T-helper 1 cell treated with Interleukin-12 subunit alpha and Interleukin-12 subunit beta and Interleukin-4 antibody, amounts not matched to agents 30 μg/mL and 1 μg/mL, for 36 hours (primary cell): Measurements from ENCODE around the gene TAS1R3.

ENCODE experiments used
- H3K27ac Mint-ChIP-seq: one replicate; pipeline ENCODE4 v1.8.0; 2021; ENCODE audit warnings: mild to moderate bottlenecking, mixed read lengths
- H3K27me3 Mint-ChIP-seq: one replicate; pipeline ENCODE4 v1.8.0; 2021; ENCODE audit warnings: low read depth, mixed read lengths
- H3K36me3 Mint-ChIP-seq: one replicate; pipeline ENCODE4 v1.8.0; 2021; ENCODE audit warnings: low read depth, mixed read lengths
- H3K4me1 Mint-ChIP-seq: one replicate; pipeline ENCODE4 v1.8.0; 2021; ENCODE audit warnings: low read depth, mixed read lengths
- H3K4me3 Mint-ChIP-seq: one replicate; pipeline ENCODE4 v1.8.0; 2021; ENCODE audit warnings: mild to moderate bottlenecking, moderate library complexity, mixed read lengths
- H3K9me3 Mint-ChIP-seq: one replicate; pipeline ENCODE4 v1.8.0; 2021; ENCODE audit warnings: mixed read lengths

Gene TAS1R3

DNA sequence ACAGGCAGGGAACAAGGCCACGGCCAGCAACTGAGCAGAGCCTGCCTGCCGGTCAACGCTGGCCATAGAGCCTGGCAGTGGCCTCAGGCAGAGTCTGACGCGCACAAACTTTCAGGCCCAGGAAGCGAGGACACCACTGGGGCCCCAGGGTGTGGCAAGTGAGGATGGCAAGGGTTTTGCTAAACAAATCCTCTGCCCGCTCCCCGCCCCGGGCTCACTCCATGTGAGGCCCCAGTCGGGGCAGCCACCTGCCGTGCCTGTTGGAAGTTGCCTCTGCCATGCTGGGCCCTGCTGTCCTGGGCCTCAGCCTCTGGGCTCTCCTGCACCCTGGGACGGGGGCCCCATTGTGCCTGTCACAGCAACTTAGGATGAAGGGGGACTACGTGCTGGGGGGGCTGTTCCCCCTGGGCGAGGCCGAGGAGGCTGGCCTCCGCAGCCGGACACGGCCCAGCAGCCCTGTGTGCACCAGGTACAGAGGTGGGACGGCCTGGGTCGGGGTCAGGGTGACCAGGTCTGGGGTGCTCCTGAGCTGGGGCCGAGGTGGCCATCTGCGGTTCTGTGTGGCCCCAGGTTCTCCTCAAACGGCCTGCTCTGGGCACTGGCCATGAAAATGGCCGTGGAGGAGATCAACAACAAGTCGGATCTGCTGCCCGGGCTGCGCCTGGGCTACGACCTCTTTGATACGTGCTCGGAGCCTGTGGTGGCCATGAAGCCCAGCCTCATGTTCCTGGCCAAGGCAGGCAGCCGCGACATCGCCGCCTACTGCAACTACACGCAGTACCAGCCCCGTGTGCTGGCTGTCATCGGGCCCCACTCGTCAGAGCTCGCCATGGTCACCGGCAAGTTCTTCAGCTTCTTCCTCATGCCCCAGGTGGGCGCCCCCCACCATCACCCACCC lies at the start of gene TAS1R3:
Gene TAS1R3, plus strand, starts transcription at position 213 of the 898 bp plus-strand sequence. Its CDS starts 66 bp downstream, at position 279.
- H3K36me3 Mint-ChIP-seq, result peaks cover 3% of the 10 kb centered on the region
- no peaks in the 10 kb centered on the region for H3K9me3 Mint-ChIP-seq
- H3K27me3 Mint-ChIP-seq, result no peaks in the 10 kb centered on the region
- H3K4me1 Mint-ChIP-seq, result peaks cover 3% of the 10 kb centered on the region
- no peak within 1 kb of the TSS for H3K4me3 Mint-ChIP-seq
- H3K27ac Mint-ChIP-seq, result no peak within 1 kb of the TSS

DNA sequence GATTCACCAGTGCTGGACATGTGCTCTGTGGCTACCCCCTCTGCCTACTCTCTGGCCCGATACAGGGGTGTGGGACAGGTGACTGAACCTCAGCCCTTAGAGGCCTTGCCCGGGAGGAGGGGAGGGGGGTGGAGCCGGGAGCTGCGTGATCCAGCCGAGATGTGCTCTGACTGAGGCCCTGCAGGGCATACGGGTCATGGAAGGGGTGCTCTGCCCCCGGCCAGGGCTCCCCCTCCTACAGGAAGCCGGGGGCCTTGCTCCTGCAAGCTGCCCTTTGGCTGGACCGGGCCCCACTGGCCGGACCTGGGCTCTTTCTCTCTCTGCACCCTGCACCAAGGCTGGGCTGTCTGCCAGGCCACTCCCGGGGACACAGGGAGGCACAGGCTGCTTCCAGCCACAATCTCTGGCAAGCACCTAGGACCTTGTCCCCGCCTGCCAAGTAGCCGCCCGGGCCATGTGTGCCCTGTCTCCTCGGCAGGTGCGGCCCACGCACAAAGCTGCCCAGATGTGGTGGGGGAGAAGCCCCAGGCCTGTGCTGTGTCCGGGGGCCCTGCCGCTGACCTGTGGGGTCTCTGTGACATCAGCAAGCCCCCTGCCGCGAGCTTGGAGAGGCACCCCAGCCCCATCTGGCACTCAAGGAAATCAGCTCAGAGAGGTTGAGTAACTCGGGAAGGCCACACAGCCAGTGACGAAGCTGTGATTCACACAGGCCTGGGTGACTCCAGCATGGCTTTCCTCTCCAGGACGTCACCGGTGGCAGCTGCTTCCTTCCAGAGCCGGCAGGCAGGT lies 49.4 kb upstream of the TAS1R3 start:
- Mint-ChIP-seq H3K4me1 (no peaks in the 10 kb centered on the region), H3K27me3 (no peaks in the 10 kb centered on the region), H3K36me3 (no peaks in the 10 kb centered on the region), H3K9me3 (no peaks in the 10 kb centered on the region), H3K4me3 (no peak overlapping the region), H3K27ac (no peak overlapping the region)

DNA sequence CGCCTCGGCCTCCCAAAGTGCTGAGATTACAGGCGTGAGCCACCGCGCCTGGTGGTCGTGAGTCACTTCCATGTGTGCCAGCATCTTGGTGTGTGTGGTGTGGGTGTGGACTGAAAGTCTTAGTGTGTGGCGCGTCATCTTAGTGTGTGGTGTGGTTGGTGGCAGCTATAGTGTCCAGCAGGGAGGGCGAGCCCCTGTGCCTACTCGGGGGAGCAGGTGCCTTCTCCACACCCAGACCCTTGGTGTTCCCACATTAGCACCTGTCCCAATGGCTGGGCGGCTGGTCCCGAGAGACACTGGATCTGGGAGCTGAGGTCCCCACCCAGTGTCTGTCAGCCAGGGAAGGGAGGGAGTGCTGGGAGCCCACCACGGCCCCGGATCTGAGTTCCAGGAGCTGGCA lies 48.1 kb upstream of the TAS1R3 start:
- Mint-ChIP-seq H3K4me3 (no peak overlapping the region), H3K9me3 (no peaks in the 10 kb centered on the region), H3K4me1 (no peaks in the 10 kb centered on the region), H3K27ac (no peak overlapping the region), H3K36me3 (no peaks in the 10 kb centered on the region), H3K27me3 (no peaks in the 10 kb centered on the region)

DNA sequence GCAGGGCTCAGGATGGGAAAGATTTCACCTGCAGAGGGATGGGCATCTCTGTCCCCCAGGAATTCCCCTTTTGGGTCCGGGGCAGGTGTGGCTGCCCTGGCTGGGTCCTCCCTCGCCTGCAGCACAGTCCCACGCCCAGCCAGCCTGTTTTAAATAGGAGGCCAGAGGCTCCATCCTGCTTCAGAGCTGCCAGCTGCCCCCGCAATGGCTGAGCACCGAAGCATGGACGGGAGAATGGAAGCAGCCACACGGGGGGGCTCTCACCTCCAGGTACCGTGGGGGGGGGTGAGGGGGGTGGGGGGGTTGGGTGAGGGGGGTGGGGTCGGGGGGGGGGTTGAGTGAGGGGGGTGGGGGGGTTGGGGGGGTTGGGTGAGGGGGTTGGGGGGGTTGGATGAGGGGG lies 47.3 kb upstream of the TAS1R3 start:
- H3K4me1 Mint-ChIP-seq, result no peaks in the 10 kb centered on the region
- no peaks in the 10 kb centered on the region for H3K9me3 Mint-ChIP-seq
- no peaks in the 10 kb centered on the region for H3K27me3 Mint-ChIP-seq
- no peaks in the 10 kb centered on the region for H3K36me3 Mint-ChIP-seq
- H3K27ac Mint-ChIP-seq, result no peak overlapping the region
- H3K4me3 Mint-ChIP-seq, result no peak overlapping the region

DNA sequence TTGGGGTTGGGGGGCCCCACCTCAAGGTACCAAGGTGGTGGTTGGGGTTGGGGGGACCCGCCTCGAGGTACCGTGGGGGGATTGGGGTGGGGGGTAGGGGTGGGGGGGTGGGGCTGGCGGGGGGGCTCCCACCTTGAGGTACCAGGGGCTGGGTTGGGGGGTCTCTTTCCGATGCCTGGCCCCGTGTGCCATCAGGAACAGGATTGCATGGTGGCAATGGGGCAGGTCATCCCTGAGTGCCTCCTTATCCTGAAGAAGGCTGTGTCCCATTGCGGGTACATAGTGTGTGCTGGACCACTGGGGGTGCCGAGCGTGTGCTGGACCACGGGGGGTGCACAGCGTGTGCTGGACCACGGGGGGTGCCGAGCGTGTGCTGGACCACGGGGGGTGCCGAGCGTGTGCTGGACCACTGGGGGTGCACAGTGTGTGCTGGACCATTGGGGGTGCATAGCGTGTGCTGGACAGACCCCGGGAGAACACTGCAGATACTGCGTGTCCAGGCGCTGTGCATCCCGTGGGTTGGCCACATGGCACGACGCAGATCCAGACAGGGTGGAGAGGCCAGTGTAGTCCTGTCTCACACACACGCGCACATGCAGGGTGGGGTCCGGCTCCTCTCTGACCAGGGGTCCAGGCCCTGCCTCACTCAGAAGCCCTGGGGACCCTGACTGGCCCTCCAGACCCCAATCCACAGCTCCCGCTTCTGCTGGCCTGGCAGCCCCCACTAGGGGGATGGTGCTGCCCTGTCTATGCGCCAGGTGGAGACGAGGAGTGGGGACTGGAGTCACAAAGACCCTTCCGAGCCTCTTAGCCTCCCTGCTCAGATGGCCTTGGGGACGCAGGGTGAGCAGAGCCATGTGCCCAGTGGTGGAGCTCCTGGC lies 46.6 kb upstream of the TAS1R3 start:
- H3K36me3 Mint-ChIP-seq, result no peaks in the 10 kb centered on the region
- H3K27ac Mint-ChIP-seq, result no peak overlapping the region
- no peaks in the 10 kb centered on the region for H3K27me3 Mint-ChIP-seq
- H3K4me3 Mint-ChIP-seq, result no peak overlapping the region
- H3K9me3 Mint-ChIP-seq, result no peaks in the 10 kb centered on the region
- no peaks in the 10 kb centered on the region for H3K4me1 Mint-ChIP-seq

DNA sequence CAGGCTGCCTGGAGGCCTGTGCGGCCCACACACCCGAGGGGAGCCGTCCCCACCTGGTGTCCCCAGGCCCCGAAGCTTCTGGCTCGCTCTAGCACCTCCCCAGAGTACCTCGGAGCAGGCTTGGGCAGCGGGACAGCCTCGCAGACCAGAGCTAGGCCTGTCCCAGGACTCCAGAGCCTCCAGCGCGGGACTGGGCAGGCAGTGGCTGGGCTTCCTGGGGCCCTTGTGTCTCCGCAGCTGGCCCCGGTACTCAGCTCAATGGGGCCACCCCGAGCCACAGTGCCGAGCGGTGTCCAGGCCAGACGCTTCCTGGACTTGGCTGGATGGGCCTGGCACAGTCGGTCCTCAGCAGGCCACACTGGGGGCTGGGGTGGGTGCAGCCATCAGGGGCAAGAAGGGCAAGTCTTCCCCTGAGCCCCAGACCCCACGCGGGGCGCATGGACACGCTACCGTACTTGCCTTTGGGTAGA lies 45.9 kb upstream of the TAS1R3 start:
- Mint-ChIP-seq H3K9me3 (no peaks in the 10 kb centered on the region), H3K4me1 (no peaks in the 10 kb centered on the region), H3K27me3 (no peaks in the 10 kb centered on the region), H3K36me3 (no peaks in the 10 kb centered on the region), H3K4me3 (no peak overlapping the region), H3K27ac (no peak overlapping the region)

DNA sequence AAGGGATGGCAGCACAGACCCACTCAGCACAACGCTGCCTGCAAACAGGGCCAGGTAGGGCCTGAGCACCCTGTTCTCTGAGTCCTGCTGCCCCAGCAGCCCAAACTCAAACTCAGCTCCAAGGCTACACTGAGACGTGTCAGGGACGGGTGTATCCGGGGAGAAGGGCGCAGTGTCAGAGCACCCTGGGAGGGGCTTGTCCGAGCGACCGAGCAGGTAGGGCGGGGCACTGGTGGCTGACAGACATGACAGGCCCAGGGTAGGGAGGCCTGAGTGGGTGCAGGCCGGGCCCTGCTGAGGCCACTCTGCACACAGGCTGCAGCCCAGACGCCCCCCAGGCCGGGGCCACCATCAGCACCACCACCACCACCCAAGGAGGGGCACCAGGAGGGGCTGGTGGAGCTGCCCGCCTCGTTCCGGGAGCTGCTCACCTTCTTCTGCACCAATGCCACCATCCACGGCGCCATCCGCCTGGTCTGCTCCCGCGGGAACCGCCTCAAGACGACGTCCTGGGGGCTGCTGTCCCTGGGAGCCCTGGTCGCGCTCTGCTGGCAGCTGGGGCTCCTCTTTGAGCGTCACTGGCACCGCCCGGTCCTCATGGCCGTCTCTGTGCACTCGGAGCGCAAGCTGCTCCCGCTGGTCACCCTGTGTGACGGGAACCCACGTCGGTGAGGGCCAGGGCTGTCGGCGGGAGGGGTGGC lies 45.3 kb upstream of the TAS1R3 start:
- Mint-ChIP-seq H3K27me3 (no peaks in the 10 kb centered on the region), H3K9me3 (no peaks in the 10 kb centered on the region), H3K27ac (no peak overlapping the region), H3K4me3 (no peak overlapping the region), H3K36me3 (no peaks in the 10 kb centered on the region), H3K4me1 (no peaks in the 10 kb centered on the region)

DNA sequence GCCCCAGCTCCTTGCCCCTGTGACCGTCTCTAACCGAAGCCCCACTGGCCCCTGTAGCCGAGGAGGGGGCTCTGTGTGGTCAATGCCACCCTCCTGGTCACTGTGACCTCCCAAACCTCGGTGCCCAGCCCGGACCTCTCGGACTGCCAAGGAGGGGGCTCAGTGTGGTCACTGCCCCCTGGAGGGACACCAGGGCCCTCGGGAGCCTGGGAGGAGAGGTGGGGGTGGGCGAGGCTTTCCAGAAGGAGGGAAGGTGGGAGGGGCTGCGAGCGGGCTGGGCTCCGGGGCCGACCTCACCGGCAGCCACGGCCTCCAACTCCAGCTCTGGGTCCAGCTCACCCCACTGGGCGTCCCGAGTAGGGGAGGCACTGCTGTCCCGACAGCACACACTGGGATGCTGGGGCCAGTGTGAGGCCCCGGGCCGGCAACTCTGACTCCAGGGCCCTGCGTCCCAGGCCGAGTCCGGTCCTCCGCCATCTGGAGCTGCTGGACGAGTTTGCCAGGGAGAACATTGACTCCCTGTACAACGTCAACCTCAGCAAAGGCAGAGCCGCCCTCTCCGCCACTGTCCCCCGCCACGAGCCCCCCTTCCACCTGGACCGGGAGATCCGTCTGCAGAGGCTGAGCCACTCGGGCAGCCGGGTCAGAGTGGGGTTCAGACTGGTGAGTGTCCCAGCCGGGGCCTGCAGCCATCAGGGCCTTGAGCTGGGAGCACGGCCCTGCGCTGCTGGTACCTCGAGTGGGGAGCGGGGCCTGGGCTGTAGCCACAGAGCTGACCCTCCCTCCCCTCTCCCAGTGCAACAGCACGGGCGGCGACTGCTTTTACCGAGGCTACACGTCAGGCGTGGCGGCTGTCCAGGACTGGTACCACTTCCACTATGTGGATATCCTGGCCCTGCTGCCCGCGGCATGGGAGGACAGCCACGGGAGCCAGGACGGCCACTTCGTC lies 44.5 kb upstream of the TAS1R3 start:
- Mint-ChIP-seq H3K27ac (no peak overlapping the region), H3K27me3 (no peaks in the 10 kb centered on the region), H3K4me1 (no peaks in the 10 kb centered on the region), H3K9me3 (no peaks in the 10 kb centered on the region), H3K4me3 (no peak overlapping the region), H3K36me3 (no peaks in the 10 kb centered on the region)

DNA sequence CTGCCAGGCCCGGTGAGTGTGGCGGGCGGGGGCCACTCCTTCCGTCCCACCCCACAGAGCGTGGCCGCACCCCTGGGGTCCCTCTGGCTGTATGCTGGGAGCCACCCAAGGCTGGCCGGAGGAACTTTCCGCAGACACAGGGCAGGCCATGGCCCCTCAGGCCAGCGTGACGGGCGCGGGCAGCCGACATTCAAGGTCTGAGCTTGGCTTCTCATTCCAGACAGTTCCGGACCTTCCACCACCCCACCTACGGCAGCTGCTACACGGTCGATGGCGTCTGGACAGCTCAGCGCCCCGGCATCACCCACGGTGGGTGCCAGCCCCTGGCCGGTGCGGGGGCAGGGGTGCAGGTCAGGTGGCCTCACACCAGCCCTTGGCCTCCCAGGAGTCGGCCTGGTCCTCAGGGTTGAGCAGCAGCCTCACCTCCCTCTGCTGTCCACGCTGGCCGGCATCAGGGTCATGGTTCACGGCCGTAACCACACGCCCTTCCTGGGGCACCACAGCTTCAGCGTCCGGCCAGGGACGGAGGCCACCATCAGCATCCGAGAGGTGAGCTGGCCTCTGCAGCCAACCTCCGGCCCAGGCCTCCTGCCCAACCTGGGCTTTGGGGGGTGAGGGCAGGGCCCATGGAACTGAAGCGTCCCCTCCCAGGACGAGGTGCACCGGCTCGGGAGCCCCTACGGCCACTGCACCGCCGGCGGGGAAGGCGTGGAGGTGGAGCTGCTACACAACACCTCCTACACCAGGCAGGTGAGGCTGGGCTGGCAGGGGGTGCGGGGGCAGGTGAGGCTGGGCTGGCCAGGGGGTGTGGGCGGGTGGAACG lies 43.6 kb upstream of the TAS1R3 start:
- H3K27ac Mint-ChIP-seq, result no peak overlapping the region
- no peak overlapping the region for H3K4me3 Mint-ChIP-seq
- no peaks in the 10 kb centered on the region for H3K27me3 Mint-ChIP-seq
- no peaks in the 10 kb centered on the region for H3K4me1 Mint-ChIP-seq
- H3K36me3 Mint-ChIP-seq, result no peaks in the 10 kb centered on the region
- no peaks in the 10 kb centered on the region for H3K9me3 Mint-ChIP-seq

DNA sequence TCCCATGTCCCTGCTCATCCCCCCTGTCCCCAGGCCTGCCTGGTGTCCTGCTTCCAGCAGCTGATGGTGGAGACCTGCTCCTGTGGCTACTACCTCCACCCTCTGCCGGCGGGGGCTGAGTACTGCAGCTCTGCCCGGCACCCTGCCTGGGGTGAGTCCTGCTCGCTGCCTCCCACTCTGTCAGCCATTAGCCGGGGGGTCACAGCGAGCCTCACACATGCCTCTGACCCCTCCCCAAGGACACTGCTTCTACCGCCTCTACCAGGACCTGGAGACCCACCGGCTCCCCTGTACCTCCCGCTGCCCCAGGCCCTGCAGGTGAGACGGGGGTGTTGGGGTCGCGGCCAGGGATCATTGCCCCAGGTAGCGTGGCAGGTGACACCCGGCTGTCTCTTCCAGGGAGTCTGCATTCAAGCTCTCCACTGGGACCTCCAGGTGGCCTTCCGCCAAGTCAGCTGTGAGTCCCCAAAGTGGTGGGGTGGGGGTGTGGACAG lies 40.8 kb upstream of the TAS1R3 start:
- no peak overlapping the region for H3K4me3 Mint-ChIP-seq
- no peaks in the 10 kb centered on the region for H3K27me3 Mint-ChIP-seq
- H3K4me1 Mint-ChIP-seq, result no peaks in the 10 kb centered on the region
- no peaks in the 10 kb centered on the region for H3K36me3 Mint-ChIP-seq
- H3K9me3 Mint-ChIP-seq, result no peaks in the 10 kb centered on the region
- H3K27ac Mint-ChIP-seq, result no peak overlapping the region

DNA sequence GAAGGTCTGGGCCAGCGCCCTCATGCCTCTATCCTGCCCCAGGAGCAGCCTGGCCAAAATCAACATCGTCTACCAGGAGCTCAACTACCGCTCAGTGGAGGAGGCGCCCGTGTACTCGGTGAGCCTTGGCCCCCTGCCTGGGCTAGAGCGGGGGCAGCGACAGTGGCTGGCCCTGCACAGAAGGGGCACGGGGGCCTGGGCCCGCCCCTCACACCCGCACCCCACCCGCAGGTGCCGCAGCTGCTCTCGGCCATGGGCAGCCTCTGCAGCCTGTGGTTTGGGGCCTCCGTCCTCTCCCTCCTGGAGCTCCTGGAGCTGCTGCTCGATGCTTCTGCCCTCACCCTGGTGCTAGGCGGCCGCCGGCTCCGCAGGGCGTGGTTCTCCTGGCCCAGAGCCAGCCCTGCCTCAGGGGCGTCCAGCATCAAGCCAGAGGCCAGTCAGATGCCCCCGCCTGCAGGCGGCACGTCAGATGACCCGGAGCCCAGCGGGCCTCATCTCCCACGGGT lies 40.0 kb upstream of the TAS1R3 start:
- H3K4me1 Mint-ChIP-seq, result no peaks in the 10 kb centered on the region
- no peaks in the 10 kb centered on the region for H3K9me3 Mint-ChIP-seq
- no peaks in the 10 kb centered on the region for H3K27me3 Mint-ChIP-seq
- H3K27ac Mint-ChIP-seq, result no peak overlapping the region
- no peak overlapping the region for H3K4me3 Mint-ChIP-seq
- no peaks in the 10 kb centered on the region for H3K36me3 Mint-ChIP-seq
